Myocyte (in vitro differentiated cells): ENCODE results near the gene SLC22A5. TPM values are rescaled to one million over a fixed set of nuclear protein-coding genes. Genes with fewer than 3 reads are reported as not detected.
"Not testable (repeated sequence)": the region's sequence is repeated elsewhere in the genome, so short reads cannot be mapped to it uniquely, and the experiment has no call there.

Experiments used
- DNase-seq: peaks from one replicate; pipeline ENCODE4 v3.0.0-alpha.2; 2012; ENCODE audit warnings: low read depth
- total RNA-seq: library from RNA; depleted of rRNA; stranded (reverse); fragments of >200 nt; gene quantifications from 2 replicates; pipeline ENCODE4 v1.2.3, GENCODE V29; 2014

The SLC22A5 gene
- total RNA-seq, 1 donor from 2014 or later: 4.8 TPM

DNA sequence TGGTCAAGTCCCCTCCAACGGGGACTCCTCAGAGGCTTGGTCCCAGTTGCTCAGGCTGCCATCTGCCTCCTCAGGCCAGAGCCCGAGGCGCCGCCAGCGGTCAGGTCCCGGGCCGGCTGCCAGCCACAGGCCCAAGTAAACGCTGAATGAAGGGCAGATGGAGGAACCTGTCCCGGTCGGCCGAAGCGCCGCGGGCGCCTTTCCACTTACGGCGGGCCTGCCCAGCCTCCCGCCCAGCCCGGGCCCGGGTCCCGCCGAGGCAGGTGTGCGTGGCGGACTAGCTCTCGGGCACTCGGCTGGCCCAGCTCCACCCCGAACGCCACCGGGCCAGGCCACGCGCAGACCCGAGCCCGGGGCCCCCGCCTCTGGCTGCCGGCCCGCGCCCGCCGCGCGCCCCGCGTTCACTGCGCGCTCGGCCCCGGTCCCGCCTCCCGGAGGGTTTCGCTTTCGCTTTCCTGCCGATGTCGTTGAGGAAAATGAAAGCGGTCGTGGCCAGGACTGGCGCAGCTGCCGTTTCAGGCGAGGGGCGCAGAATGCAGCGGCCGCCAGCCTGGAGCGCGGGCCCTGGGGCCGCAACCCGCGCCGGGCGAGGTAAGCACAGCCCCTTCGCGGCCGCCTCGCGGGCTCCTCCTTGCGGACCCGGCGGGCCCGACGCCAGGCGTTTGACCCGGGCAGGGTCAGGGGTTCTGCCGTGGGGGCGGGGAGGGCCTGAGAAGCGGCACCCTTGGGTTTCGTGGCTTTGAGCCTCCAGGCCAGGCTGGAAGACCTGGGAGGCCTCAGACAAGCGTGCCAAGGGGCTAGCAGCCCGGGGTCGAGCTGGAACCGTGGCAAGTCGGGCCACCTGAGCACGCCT, 41.2 kb downstream of the SLC22A5 start:
- peak; percentile 90 for DNase-seq

GRCh38 chr5:132411304-132412013, 41.9 kb downstream of the SLC22A5 start:
- no peak for DNase-seq

GRCh38 chr5:132413567-132413966, 44.1 kb downstream of the SLC22A5 start:
- no peak for DNase-seq

DNA sequence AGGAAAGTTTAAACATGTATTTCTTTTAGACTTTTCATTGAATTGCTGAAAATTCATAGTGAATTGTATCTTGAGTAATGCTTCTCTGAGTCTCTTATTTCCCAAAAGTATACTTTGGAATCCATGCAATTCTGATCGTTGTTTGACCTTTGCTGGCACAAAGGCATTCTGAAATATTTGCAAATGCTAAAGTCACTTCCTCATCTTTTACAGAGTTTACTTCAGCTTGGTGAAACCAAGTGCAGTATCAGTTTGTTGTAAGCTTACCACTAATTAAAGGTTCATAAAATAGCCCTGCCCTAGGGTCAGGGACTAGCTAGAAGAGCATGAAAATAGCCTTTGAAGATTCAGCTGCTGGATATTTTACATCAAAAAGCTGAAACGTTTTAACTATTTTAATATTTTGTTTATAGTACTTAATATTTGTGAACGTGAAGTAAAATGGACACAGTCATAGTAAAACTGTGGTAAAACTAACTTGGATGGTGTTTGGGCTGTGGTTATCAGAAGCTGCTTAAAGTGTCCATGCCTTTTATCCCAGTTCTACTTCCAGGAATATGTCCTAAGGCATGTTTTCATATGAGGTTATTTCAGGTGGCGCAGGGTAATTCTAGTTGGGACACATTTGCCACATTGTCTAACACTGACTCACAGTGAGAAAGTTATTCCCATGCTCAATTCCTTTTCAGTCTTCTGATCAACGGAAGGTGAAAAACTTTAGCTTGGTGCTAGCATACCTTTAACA, 45.3 kb downstream of the SLC22A5 start:
- peak; percentile 59 for DNase-seq

- DNase-seq: not testable (repeated sequence)
Observed at GRCh38 chr5:132415516-132415915, 46.0 kb downstream of the SLC22A5 start.

DNA sequence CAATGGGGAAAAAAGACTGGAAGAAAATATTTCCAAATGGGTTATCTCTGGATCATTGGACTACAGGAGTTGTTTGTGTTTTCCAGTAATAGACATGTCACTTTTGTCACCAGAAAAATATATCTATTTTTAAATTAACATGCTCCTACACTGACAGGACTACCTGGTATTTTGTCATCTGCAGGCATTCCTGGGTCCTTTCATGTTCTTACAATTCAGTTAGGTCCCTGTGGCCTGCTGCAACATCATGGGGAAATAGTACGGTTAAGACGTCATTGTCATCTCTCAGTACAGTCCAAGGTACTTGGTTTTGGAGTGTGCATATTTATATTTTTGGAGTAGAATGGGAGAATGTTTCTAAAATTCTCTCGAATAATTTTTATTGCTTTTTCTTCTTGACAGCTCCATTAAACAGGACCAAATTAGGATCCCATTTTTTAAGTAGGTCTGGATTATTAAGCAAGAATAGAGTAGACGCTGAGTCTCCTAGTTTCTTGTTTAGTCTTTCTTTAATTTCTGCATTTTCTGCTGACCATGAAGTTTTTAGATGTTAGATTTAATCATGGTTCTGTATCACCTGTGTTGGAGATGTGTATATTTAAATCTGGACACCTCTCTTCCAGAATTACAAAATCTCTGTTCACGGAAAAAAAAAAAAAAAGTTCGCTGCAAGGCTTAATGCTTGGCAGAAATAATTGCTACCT, 46.9 kb downstream of the SLC22A5 start:
- DNase-seq: no peak

GRCh38 chr5:132417010-132417439, 47.5 kb downstream of the SLC22A5 start:
- peak; percentile 24 for DNase-seq

DNA sequence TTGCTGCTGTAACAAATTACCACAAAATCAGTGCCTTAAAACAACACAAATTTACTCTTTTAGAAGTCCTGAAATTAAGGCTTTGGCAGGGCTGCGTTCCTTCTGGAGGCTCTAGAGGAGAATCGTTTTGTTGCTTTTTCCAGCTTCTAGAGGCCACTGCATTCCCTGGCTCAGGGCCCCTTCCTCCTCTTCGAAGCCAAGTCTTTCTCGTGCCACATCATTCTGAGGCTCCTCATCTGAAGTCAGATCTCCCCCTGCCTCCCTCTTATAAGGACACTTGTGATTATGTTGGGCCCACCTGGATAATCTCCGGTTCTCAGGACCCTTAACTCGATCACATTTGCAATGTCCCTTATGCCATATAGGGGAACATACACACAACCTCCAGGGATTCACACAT, 48.0 kb downstream of the SLC22A5 start:
- DNase-seq: no peak

DNA sequence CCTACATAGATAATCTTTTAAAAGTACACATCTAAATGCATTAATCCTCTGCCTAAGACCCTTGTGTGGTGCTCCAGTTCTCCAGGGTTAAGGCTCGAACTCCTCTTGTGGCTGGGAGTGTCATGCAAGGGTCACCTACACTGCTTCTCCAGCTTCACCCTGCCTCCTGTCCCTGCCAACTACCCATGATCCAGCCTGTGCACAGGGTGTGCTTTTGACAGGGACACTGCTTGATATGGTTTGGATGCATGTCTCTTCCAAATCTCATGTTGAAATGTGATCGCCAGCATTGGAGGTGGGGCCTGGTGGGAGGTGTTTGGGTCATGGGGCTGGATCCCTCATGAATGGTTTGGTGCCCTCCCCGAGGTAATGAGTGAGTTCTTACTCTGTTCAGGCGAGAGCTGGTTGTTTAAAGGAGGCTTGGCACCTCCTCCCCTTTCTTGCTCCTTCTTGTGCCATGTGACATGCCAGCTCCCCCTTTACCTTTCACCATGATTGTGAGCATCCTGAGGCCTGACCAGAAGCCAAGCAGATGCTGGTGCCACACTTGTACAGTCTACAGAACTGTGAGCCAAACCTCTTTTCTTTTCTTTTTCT, 48.5 kb downstream of the SLC22A5 start:
- no peak for DNase-seq

DNA sequence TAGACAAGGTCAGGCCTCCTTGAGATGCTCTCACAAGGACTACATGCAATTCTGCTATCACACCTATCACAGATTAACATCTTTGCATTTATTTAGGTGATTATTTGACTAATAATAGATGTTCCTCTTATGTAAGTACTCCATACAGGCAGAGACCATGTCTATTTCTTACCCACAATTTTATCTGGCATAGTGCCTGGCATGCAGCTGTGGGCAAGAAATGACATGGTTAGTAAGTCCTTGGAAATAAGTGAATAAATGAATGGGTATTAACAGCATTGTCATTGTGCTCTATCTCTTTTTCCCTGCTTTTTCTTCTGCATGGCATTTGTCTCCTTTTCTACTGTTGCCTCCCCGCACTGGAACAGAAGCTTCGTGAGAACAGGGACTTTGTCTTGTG, 49.4 kb downstream of the SLC22A5 start:
- DNase-seq: peak; percentile 75

GRCh38 chr5:132419502-132420468, 50.3 kb downstream of the SLC22A5 start:
- DNase-seq: peak; percentile 72

- DNase-seq: peak; percentile 78
Observed at GRCh38 chr5:132420706-132421272, 51.3 kb downstream of the SLC22A5 start.

DNA sequence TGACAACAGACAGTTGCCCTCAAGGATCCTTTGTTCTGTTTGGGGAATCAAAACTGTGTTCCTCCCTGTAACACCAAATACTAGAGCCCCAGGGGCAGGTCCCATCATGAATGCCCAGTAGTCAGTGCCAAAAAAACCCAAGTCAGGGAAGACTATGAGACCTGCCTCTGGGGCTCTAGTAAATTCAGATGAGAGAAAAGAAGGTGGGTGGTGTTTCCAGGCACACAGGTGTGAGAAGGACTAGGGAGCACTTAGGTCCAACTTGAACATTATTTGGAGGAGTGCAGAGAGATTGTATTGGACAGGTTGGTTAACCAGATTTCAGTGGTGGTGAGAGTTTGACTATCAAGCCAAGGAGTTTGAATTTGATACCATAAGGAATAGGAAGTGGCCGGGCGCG, 52.0 kb downstream of the SLC22A5 start:
- no peak for DNase-seq

DNA sequence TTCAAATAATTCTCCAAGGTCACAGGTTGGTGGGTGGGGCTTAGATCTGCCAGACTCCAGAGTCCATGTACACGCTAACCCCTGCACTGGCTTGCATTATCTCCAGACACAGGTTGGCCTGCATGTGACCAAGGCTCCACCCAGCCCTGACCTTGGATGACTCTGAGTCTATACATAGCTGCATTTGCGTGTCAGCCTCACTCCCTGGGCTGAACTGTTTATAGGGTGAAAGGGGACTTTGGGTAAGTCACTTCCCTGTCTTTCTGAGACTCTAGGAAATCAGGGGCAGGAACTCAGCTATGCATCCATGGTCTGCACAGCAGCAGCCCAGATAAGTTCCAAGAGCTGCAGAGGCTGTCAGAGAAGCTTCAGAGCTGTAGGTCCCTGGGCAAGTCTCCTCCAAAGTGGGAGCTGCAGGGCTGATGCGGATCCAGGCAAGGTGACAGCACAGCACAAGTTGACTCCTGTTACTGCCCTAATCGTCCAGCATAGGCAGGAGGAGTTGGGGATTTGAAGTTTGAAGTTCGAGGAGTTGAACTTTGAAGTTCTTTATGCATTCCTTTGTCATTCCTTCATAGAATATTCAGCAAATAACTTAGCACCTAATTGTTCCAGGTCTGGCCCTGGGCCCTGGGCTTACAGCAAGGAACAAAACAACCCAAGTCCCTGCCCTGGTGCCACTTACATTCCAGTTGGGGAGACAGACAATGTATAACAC, 53.4 kb downstream of the SLC22A5 start:
- DNase-seq: peak; percentile 31

DNA sequence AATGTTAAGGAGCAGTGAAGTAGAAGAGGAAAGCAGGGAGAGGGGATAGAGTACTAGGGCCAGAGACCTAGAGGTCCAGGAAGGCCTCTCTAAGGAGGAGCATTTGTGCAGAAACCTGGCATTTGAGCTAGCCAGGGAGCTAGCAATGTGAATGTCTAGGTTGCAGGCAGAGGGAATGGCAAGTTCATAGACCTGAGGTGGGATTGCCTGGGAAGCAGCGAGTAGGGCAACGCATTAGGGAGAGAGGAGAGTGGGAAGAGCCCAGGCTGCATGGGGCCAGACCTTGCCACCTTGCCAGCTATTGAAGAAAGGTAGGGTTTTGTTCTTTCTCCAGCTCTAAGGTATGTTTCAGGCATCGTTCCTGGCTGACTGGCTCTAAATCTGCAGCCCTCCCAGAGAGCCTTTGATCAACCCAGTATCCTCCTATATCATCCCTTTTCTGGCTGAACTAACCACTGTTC, 54.0 kb downstream of the SLC22A5 start:
- DNase-seq: no peak

- no peak for DNase-seq
Observed at GRCh38 chr5:132424167-132424880, 54.8 kb downstream of the SLC22A5 start.
